Psoas muscle (tissue), 8 donors: ENCODE measurements around the gene RACGAP1. TPM values are rescaled to one million over a fixed set of nuclear protein-coding genes. Genes with fewer than 3 reads are reported as not detected.

Experiments
- ATAC-seq, 4 donors: fragments of 200-7000 bp; cut with Tn5 transposase; one replicate each; pipeline ENCODE4 v1.9.1; 2020; ENCODE audit warnings: moderate library complexity in 3 of 4, mild to moderate bottlenecking in 2 of 4
- DNase-seq, 2 donors: peaks; one replicate each; pipeline ENCODE4 v3.0.0-alpha.2; 2020
- H3K27ac ChIP-seq: fragments of 200-600 bp; one replicate; pipeline ENCODE4 v1.8.0; 2022
- H3K27me3 ChIP-seq, 3 donors: fragments of 200-600 bp in 1 of 3; one replicate each; pipeline versions ENCODE4 v1.6.1 to v1.8.0; 2013 to 2022; ENCODE audit warnings: low read length in 2 of 3, mild to moderate bottlenecking in 2 of 3, moderate library complexity in 1 of 3; ENCODE audit not compliant: insufficient read depth in 3 of 3
- H3K36me3 ChIP-seq, 2 donors: fragments of 200-600 bp in 1 of 2; one replicate each; pipeline versions ENCODE4 v1.6.1 to v1.8.0; 2013 to 2022; ENCODE audit warnings: low read depth in 1 of 2, mild to moderate bottlenecking in 1 of 2, moderate library complexity in 1 of 2; ENCODE audit not compliant: insufficient read depth in 1 of 2
- H3K4me1 ChIP-seq: fragments of 200-600 bp; one replicate; pipeline ENCODE4 v1.8.0; 2022
- H3K4me3 ChIP-seq: fragments of 200-600 bp; one replicate; pipeline ENCODE4 v1.8.0; 2022; ENCODE audit warnings: mild to moderate bottlenecking
- H3K9me3 ChIP-seq: fragments of 200-600 bp; one replicate; pipeline ENCODE4 v1.8.0; 2022
- CTCF ChIP-seq: fragments of 200-600 bp; IDR thresholded peaks from one replicate; pipeline ENCODE4 v1.8.0; 2022; ENCODE audit warnings: antibody characterized with exemption
- WGBS, 3 donors: extraction: QIAGEN DNeasy Blood & Tissue Kit; methylation state at CpG; one replicate each; pipeline versions ENCODE4 v1.1.6 to v1.1.7; 2013; 5-methylcytosine and 5-hydroxymethylcytosine counted together
- intact Hi-C, 2 donors: fragments of 100-400 bp; cut with DNase I; formaldehyde crosslinking; loops; one replicate each; pipeline versions ENCODE4 v1.11.0 to v1.14.2; 2022
- polyA plus RNA-seq, 3 donors: library from polyadenylated mRNA; stranded (reverse); fragments of 200-250 nt; gene quantifications; one replicate each; pipeline ENCODE4 v1.2.3, GENCODE V29; 2013
- total RNA-seq, 4 donors: library from RNA; stranded (reverse); fragmentation: NEBNext Ultra II Directional in 2 of 4; extraction: Animal tissue kit (Norgen Biotek cat#: 25700) in 2 of 4; gene quantifications; one replicate each; pipeline versions ENCODE4 v1.2.1 to v1.2.4, GENCODE V29; 2021 to 2023
- donor health status: healthy with polysubstance abuse.
- donor health status: DM: no; HTN: no; CAD: no; lungs with moderate emphysema.
- donor health status: Bipolar disorder and iron deficiency.
- donor health status: healthy.
- donor health status: DM: yes; HTN: yes; CAD: no.
- donor health status: DM: no; HTN: no; CAD: no.
- donor health status: DM: no; HTN: no; CAD: no.
- donor health status: DM: yes; HTN: yes; CAD: no.

The RACGAP1 gene
- total and polyA plus RNA-seq, 7 donors = 3.4 to 15.3 (median 5.4) TPM

- DNase-seq (no peak), ATAC-seq (no peak)
- no peak for TF ChIP-seq CTCF
- WGBS, 3 donors = 73 to 86% (median 81%) methylated on average over 3 of the region's 3 CpGs
- Histone ChIP-seq H3K36me3 (no peaks in the 10 kb centered on the region), H3K4me3 (no peak overlapping the region), H3K4me1 (no peaks in the 10 kb centered on the region), H3K9me3 (no peaks in the 10 kb centered on the region), H3K27me3 (no peaks in the 10 kb centered on the region), H3K27ac (no peak overlapping the region)
- intact Hi-C loops = loop anchor here in 1 of 2 donors (5.0 kb wide), 1 partner anchor 79 kb away; no protein-coding TSS in a partner anchor
These were observed 78.8 kb downstream of the RACGAP1 start for GRCh38 chr12:49946497-49946896.

DNA sequence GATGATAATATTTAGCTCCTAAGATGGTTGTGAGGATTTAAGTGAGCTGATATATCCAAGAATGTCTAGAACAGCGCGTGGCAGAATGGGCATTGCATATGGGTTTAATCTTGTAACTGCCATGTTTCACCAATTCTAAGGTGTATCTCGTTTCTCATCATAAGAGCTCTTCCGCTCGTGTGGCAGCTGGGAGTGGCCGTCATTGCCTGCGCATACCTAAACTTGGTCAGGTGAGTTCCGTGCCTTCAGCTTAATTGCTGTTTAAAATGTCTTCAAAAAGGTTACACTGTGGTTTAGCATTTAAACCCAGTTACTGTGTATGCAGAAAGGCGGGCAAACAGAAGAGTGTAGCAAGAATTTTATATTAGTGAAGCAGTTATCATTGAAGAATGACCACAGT, 79.2 kb downstream of the RACGAP1 start:
- Histone ChIP-seq H3K36me3 (no peaks in the 10 kb centered on the region), H3K27me3 (no peaks in the 10 kb centered on the region), H3K4me1 (no peaks in the 10 kb centered on the region), H3K27ac (no peak overlapping the region), H3K4me3 (no peak overlapping the region), H3K9me3 (no peaks in the 10 kb centered on the region)
- ATAC-seq = no peak
- intact Hi-C loops = loop anchor here in 1 of 2 donors (5.0 kb wide), 1 partner anchor 79 kb away; no protein-coding TSS in a partner anchor
- TF ChIP-seq CTCF = no peak
- DNase-seq = no peak
- WGBS, 3 donors = 89 to 94% (median 93%) methylated on average over 9 of the region's 9 CpGs

- no peaks in the 10 kb centered on the region for H3K36me3 ChIP-seq
- intact Hi-C loops = loop anchor here in 1 of 2 donors (5.0 kb wide), 1 partner anchor 78 kb away; no protein-coding TSS in a partner anchor
- H3K27me3 ChIP-seq = no peaks in the 10 kb centered on the region
- no peaks in the 10 kb centered on the region for H3K9me3 ChIP-seq
- ATAC-seq (peak; percentile 87 to 97 (median 95)), DNase-seq (peak; percentile 84 to 86)
- no peak overlapping the region for H3K27ac ChIP-seq
- no peaks in the 10 kb centered on the region for H3K4me1 ChIP-seq
- TF ChIP-seq CTCF = peak; percentile 74
- peak overlapping the region; percentile 52 for H3K4me3 ChIP-seq
- 6 to 15% (median 14%) methylated on average over 28 of the region's 28 CpGs for WGBS, 3 donors
These were observed 79.8 kb downstream of the RACGAP1 start for GRCh38 chr12:49945394-49946080.

DNA sequence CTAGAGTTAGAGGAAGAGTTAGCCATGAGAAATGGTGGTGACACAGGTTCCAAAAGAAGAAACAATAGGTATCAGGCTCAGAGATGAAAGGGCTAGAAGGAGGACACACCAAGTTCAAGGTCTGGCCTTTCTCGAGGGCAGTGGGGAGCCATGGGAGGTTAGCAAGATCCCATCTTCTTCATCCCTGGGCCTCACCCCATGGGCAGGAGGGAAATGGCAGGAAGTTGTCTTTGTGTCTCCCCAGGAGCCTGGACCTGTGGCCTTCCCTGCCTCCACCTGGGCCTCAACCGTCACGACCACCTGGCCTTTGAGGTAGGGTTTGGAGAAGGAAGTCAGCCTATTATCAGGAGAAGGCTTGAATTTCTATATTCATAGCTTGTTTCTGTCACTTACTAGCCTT, 80.6 kb downstream of the RACGAP1 start:
- H3K4me3 ChIP-seq = no peak overlapping the region

More for the DNA sequence above, 80.6 kb downstream of the RACGAP1 start:
- intact Hi-C loops = loop anchor here in 1 of 2 donors (5.0 kb wide), 1 partner anchor 77 kb away; no protein-coding TSS in a partner anchor
- no peaks in the 10 kb centered on the region for H3K36me3 ChIP-seq
- no peaks in the 10 kb centered on the region for H3K9me3 ChIP-seq
- no peak for TF ChIP-seq CTCF
- DNase-seq (no peak), ATAC-seq (no peak)
- WGBS, 3 donors = 96 to 100% (median 97%) methylated on average over 3 of the region's 3 CpGs
- H3K27me3 ChIP-seq = no peaks in the 10 kb centered on the region
- no peaks in the 10 kb centered on the region for H3K4me1 ChIP-seq
- no peak overlapping the region for H3K27ac ChIP-seq
